ENCODE data around the gene FICD. TPM values are rescaled to one million over a fixed set of nuclear protein-coding genes. Genes with fewer than 3 reads are reported as not detected.
A peak's percentile ranks its signal among the peaks of the same experiment; 100 is the strongest.

Gene FICD
- total RNA-seq = 1 to 10 TPM; 6.2 to 6.8 TPM
- polyA plus RNA-seq (2013, experiment 1 of 2) = 5.3 TPM
- polyA plus RNA-seq (2013, experiment 2 of 2) = 4.9 TPM
- long read RNA-seq, experiment 1, partial matches to known transcripts = 1 of 2 reads
- long read RNA-seq, experiment 1, other reads (novel, unspliced or antisense) = 0 of 2 reads
- long read RNA-seq, experiment 2, transcript FICD-204 (3 exons, 3,347 nt) = major isoform, 15 of 19 reads
- long read RNA-seq, experiment 2, partial matches to known transcripts = 0 of 19 reads
- long read RNA-seq, experiment 2, other reads (novel, unspliced or antisense) = 3 of 19 reads
- long read RNA-seq, experiment 3, transcript FICD-204 (3 exons, 3,347 nt) = major isoform, 53 of 58 reads
- long read RNA-seq, experiment 3, partial matches to known transcripts = 1 of 58 reads
- long read RNA-seq, experiment 3, other reads (novel, unspliced or antisense) = 1 of 58 reads
- long read RNA-seq, experiment 4, partial matches to known transcripts = 0 of 3 reads
- long read RNA-seq, experiment 4, other reads (novel, unspliced or antisense) = 1 of 3 reads

- peak within 1 kb of the TSS; percentile 86 for H3K27ac Mint-ChIP-seq
- H3K4me3 Mint-ChIP-seq = peak within 1 kb of the TSS; percentile 88
- H3K27ac ChIP-seq (ENCODE audit: low read depth, low read length) = no peak within 1 kb of the TSS
- H3K4me1 ChIP-seq (ENCODE audit: control insufficient read depth, insufficient read depth, low read length) = peaks cover 4% of the 10 kb centered on the region
- H3K36me3 ChIP-seq (ENCODE audit: control insufficient read depth, insufficient read depth, low read length) = peaks cover 30% of the 10 kb centered on the region
- peak within 1 kb of the TSS; percentile 96 for H3K4me3 ChIP-seq (ENCODE audit: low read length)
- no peaks in the 10 kb centered on the region for H3K27me3 Mint-ChIP-seq (ENCODE audit: insufficient read depth)
- peaks cover 11% of the 10 kb centered on the region for H3K4me1 Mint-ChIP-seq
- 0% methylated on average over 10 to 65 of the region's 67 CpGs for WGBS, 2 experiments (ENCODE audit: insufficient coverage in 1 of 2, insufficient read length in 1 of 2)
- peak within 1 kb of the TSS; percentile 79 for H3K9ac ChIP-seq (ENCODE audit: extremely low read depth, low read length, poor library complexity, severe bottlenecking)
- no peak for TF ChIP-seq CTCF (conservative IDR thresholded peaks at IDR 0.05)
- no peaks in the 10 kb centered on the region for H3K9me3 Mint-ChIP-seq
- DNase-seq = peak; percentile 100
- no peaks in the 10 kb centered on the region for H3K9me3 ChIP-seq (ENCODE audit: control insufficient read depth, low read length)
- peaks cover 24% of the 10 kb centered on the region for H3K36me3 Mint-ChIP-seq (ENCODE audit: low read depth)
- no peaks in the 10 kb centered on the region for H3K27me3 ChIP-seq (ENCODE audit: control insufficient read depth, insufficient read depth, low read length, poor library complexity, severe bottlenecking)
These were observed at the start of gene FICD for GRCh38 chr12:108514973-108515814. Gene FICD, plus strand, starts transcription at chr12:108515277. Its CDS starts 1,696 bp downstream, at chr12:108516973.

GRCh38 chr12:108465417-108465816, 49.7 kb upstream of the FICD start:
- no peaks in the 10 kb centered on the region for H3K4me1 Mint-ChIP-seq
- H3K27ac Mint-ChIP-seq = no peak overlapping the region
- H3K4me1 ChIP-seq (ENCODE audit: control insufficient read depth, insufficient read depth, low read length) = no peaks in the 10 kb centered on the region
- no peaks in the 10 kb centered on the region for H3K27me3 ChIP-seq (ENCODE audit: control insufficient read depth, insufficient read depth, low read length, poor library complexity, severe bottlenecking)
- no peak overlapping the region for H3K4me3 Mint-ChIP-seq
- WGBS, 2 experiments (ENCODE audit: insufficient coverage in 1 of 2, insufficient read length in 1 of 2) = 88% methylated on average over 3 of the region's 3 CpGs; no CpG with 5 or more reads in 1 of the 2 experiments
- peaks cover 3% of the 10 kb centered on the region for H3K27me3 Mint-ChIP-seq (ENCODE audit: insufficient read depth)
- no peak overlapping the region for H3K4me3 ChIP-seq (ENCODE audit: low read length)
- TF ChIP-seq CTCF (conservative IDR thresholded peaks at IDR 0.05) = no peak
- no peaks in the 10 kb centered on the region for H3K9me3 ChIP-seq (ENCODE audit: control insufficient read depth, low read length)
- H3K9ac ChIP-seq (ENCODE audit: extremely low read depth, low read length, poor library complexity, severe bottlenecking) = no peak overlapping the region
- no peaks in the 10 kb centered on the region for H3K36me3 ChIP-seq (ENCODE audit: control insufficient read depth, insufficient read depth, low read length)
- no peaks in the 10 kb centered on the region for H3K36me3 Mint-ChIP-seq (ENCODE audit: low read depth)
- H3K9me3 Mint-ChIP-seq = no peaks in the 10 kb centered on the region
- H3K27ac ChIP-seq (ENCODE audit: low read depth, low read length) = no peak overlapping the region
- DNase-seq = no peak

DNA sequence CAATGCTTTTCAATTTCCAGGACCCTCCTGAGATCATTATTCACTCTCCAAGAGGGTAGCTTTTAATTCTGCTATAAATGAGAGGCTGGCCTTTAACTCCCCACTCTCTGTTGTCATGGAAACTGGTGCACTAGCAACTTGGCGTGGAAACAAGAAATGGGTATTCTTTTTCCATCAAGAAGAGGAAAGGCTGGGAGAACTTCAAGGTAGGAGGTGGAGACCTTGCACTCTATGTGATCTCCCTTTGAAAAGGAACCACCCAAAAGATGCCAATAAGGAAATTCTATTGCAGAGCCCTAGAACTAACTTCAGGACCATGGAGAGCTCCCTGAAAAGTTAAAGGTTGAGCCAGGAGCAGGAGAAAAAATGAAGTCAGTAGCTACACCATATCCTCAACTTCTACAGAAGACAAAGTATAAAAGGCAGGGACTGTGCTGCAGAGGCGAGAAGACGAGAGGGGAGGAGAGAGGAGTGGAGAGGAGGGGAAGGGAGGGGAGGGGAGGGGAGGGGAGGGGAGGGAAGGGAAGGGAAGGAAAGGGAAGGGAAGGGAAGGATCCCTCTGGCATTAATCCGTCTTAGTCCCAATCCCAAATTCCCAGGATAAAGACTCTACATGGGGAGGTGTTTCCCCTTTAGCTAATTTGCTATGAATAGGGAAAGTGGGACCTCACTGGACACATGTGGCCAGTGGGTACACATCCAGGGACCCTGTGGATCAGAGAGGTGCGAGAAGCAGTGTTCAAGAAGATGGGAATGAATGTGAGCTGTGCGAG, 46.7 kb upstream of the FICD start:
- Histone ChIP-seq H3K27ac (ENCODE audit: low read depth, low read length) (no peak overlapping the region), H3K9me3 (ENCODE audit: control insufficient read depth, low read length) (no peaks in the 10 kb centered on the region), H3K27me3 (ENCODE audit: control insufficient read depth, insufficient read depth, low read length, poor library complexity, severe bottlenecking) (no peaks in the 10 kb centered on the region), H3K4me1 (ENCODE audit: control insufficient read depth, insufficient read depth, low read length) (no peaks in the 10 kb centered on the region), H3K36me3 (ENCODE audit: control insufficient read depth, insufficient read depth, low read length) (no peaks in the 10 kb centered on the region), H3K9ac (ENCODE audit: extremely low read depth, low read length, poor library complexity, severe bottlenecking) (no peak overlapping the region), H3K4me3 (ENCODE audit: low read length) (no peak overlapping the region)
- Mint-ChIP-seq H3K27ac (no peak overlapping the region), H3K9me3 (no peaks in the 10 kb centered on the region), H3K4me1 (no peaks in the 10 kb centered on the region), H3K4me3 (no peak overlapping the region), H3K36me3 (ENCODE audit: low read depth) (no peaks in the 10 kb centered on the region), H3K27me3 (ENCODE audit: insufficient read depth) (peaks cover 5% of the 10 kb centered on the region)
- 77 to 81% methylated on average over 3 to 4 of the region's 6 CpGs for WGBS, 2 experiments (ENCODE audit: insufficient coverage in 1 of 2, insufficient read length in 1 of 2)
- peak; percentile 79 for DNase-seq
- TF ChIP-seq CTCF (conservative IDR thresholded peaks at IDR 0.05) = no peak

Data from endodermal cell (in vitro differentiated cells).